Astrocyte (in vitro differentiated cells and primary cell): ENCODE results near the gene GRK5.

Experiments
- EZH2 ChIP-seq: IDR thresholded peaks from 2 replicates; pipeline ENCODE4 v1.6.1; 2012; ENCODE audit warnings: mild to moderate bottlenecking, low read length, inconsistent platforms; ENCODE audit not compliant: insufficient read depth
- TF ChIP-seq, protein P1 (sequence below): IDR thresholded peaks from 2 replicates; pipeline ENCODE4 v1.5.1; 2011; ENCODE audit warnings: low read depth, mild to moderate bottlenecking, inconsistent platforms, low read length, moderate library complexity; ENCODE audit not compliant: insufficient read depth

- TF ChIP-seq, protein P1, sequence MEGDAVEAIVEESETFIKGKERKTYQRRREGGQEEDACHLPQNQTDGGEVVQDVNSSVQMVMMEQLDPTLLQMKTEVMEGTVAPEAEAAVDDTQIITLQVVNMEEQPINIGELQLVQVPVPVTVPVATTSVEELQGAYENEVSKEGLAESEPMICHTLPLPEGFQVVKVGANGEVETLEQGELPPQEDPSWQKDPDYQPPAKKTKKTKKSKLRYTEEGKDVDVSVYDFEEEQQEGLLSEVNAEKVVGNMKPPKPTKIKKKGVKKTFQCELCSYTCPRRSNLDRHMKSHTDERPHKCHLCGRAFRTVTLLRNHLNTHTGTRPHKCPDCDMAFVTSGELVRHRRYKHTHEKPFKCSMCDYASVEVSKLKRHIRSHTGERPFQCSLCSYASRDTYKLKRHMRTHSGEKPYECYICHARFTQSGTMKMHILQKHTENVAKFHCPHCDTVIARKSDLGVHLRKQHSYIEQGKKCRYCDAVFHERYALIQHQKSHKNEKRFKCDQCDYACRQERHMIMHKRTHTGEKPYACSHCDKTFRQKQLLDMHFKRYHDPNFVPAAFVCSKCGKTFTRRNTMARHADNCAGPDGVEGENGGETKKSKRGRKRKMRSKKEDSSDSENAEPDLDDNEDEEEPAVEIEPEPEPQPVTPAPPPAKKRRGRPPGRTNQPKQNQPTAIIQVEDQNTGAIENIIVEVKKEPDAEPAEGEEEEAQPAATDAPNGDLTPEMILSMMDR: no peak
- TF ChIP-seq EZH2: no peak
These were observed 46.2 kb downstream of the GRK5 start for GRCh38 chr10:119253433-119254174.
